K562 (cell line): Measurements from ENCODE around the gene EXOSC2. TPM values are rescaled to one million over a fixed set of nuclear protein-coding genes. Genes with fewer than 3 reads are reported as not detected.
A peak's percentile ranks its signal among the peaks of the same experiment; 100 is the strongest.

ENCODE experiments used
- CREB1 ChIP-seq, 2 experiments: sonication (generic) in 1 of 2; formaldehyde crosslinking in 1 of 2; IDR thresholded peaks; 2 replicates each; pipeline versions ENCODE4 v1.6.1 to v1.8.0; 2012 to 2022; ENCODE audit warnings: inconsistent platforms in 1 of 2, mild to moderate bottlenecking in 1 of 2, missing genetic modification reagents in 1 of 2, moderate library complexity in 1 of 2
- ELF4 ChIP-seq: fragments of 450-650 bp; formaldehyde crosslinking; IDR thresholded peaks from 2 replicates; pipeline ENCODE4 v1.4.0; 2022; ENCODE audit warnings: missing genetic modification characterization
- GABPA ChIP-seq: fragments of 200-800 bp; sonication (Bioruptor generic); conservative IDR thresholded peaks from 2 replicates; pipeline ENCODE4 v1.6.1; 2016; ENCODE audit warnings: low read depth, missing genetic modification characterization, missing compliant biosample characterization
- HDGF ChIP-seq: fragments of 450-650 bp; IDR thresholded peaks from 2 replicates; pipeline ENCODE4 v1.6.1; 2016
- SETDB1 ChIP-seq: IDR thresholded peaks from one replicate; pipeline ENCODE4 v1.6.1; 2012; ENCODE audit warnings: low read length, control low read depth, inconsistent platforms
- SUPT5H ChIP-seq: fragments of 450-650 bp; IDR thresholded peaks from 2 replicates; pipeline ENCODE4 v1.6.1; 2016
- TEAD1 ChIP-seq, 2 experiments: fragments of 450-650 bp in 1 of 2; sonication (generic) in 1 of 2; formaldehyde crosslinking; IDR thresholded peaks; 2 replicates each; pipeline versions ENCODE4 v1.4.0 to v1.8.0; 2020 to 2022; ENCODE audit warnings: mild to moderate bottlenecking in 2 of 2, missing genetic modification reagents in 1 of 2
- ZSCAN32 ChIP-seq: fragments of 450-650 bp; formaldehyde crosslinking; IDR thresholded peaks from 2 replicates; pipeline ENCODE4 v1.4.0; 2020; ENCODE audit warnings: mild to moderate bottlenecking, moderate library complexity
- polyA plus RNA-seq, 8 experiments: library from polyadenylated mRNA; depleted of rRNA in 4 of 8; stranded (reverse) in 5 of 8; unstranded in 3 of 8; fragments of >200 nt; fragmentation: Nextera tagmentation in 2 of 8; fragmentation: Illumina TruSeq in 1 of 8; extraction: Ambion mirVana in 2 of 8; extraction: Trizol in 1 of 8; gene quantifications; 2 replicates each; pipeline versions ENCODE4 v1.2.1 to v1.2.3, GENCODE V29; 2011 to 2014; ENCODE audit warnings: inconsistent platforms in 1 of 8, missing spikeins in 1 of 8
- total RNA-seq, 7 experiments: library from RNA; depleted of rRNA in 6 of 7; stranded (reverse); fragments of >200 nt in 6 of 7; fragmentation: Illumina TruSeq in 2 of 7; extraction: Trizol in 2 of 7; gene quantifications; 2 replicates each; pipeline versions ENCODE4 v1.2.1 to v1.2.3, GENCODE V29; 2011 to 2021; ENCODE audit warnings: low replicate concordance in 1 of 7
- TF ChIP-seq, protein P1 (sequence below): fragments of 200-800 bp; sonication (Bioruptor generic); IDR thresholded peaks from 2 replicates; pipeline ENCODE4 v1.6.1; 2016; ENCODE audit warnings: missing genetic modification characterization, missing compliant biosample characterization
- TF ChIP-seq, protein P2 (sequence below), 3 experiments: fragments of 200-800 bp in 1 of 3; sonication (Bioruptor generic) in 1 of 3; sonication (generic) in 1 of 3; formaldehyde crosslinking in 1 of 3; IDR thresholded peaks; 2 replicates each; pipeline versions ENCODE4 v1.6.1 to v1.8.0; 2016 to 2022; ENCODE audit warnings: mild to moderate bottlenecking in 2 of 3, missing compliant biosample characterization in 2 of 3, missing genetic modification characterization in 2 of 3, missing genetic modification reagents in 1 of 3
- TF ChIP-seq, protein P3 (sequence below): fragments of 250-450 bp; sonication (Bioruptor Pico); IDR thresholded peaks from 2 replicates; pipeline ENCODE4 v1.8.0; 2021; ENCODE audit warnings: borderline replicate concordance, mild to moderate bottlenecking, moderate library complexity; ENCODE audit not compliant: poor library complexity, severe bottlenecking
- TF ChIP-seq, protein P4 (sequence below): sonication (generic); formaldehyde crosslinking; IDR thresholded peaks from 2 replicates; pipeline ENCODE4 v1.8.1; 2023; ENCODE audit warnings: mild to moderate bottlenecking, missing genetic modification reagents
- TF ChIP-seq, protein P5 (sequence below): fragments of 450-650 bp; IDR thresholded peaks from 2 replicates; pipeline ENCODE4 v1.6.1; 2016; ENCODE audit warnings: antibody characterized with exemption
- TF ChIP-seq, protein P6 (sequence below): sonication (generic); formaldehyde crosslinking; IDR thresholded peaks from 2 replicates; pipeline ENCODE4 v1.8.0; 2022; ENCODE audit warnings: mild to moderate bottlenecking, missing genetic modification reagents

Gene EXOSC2
- total and polyA plus RNA-seq, 9 of the 15 experiments (the other 6 are each of a cell fraction or from before 2014, with no cell fraction given): 46.0 to 101 (median 77.6) TPM

DNA sequence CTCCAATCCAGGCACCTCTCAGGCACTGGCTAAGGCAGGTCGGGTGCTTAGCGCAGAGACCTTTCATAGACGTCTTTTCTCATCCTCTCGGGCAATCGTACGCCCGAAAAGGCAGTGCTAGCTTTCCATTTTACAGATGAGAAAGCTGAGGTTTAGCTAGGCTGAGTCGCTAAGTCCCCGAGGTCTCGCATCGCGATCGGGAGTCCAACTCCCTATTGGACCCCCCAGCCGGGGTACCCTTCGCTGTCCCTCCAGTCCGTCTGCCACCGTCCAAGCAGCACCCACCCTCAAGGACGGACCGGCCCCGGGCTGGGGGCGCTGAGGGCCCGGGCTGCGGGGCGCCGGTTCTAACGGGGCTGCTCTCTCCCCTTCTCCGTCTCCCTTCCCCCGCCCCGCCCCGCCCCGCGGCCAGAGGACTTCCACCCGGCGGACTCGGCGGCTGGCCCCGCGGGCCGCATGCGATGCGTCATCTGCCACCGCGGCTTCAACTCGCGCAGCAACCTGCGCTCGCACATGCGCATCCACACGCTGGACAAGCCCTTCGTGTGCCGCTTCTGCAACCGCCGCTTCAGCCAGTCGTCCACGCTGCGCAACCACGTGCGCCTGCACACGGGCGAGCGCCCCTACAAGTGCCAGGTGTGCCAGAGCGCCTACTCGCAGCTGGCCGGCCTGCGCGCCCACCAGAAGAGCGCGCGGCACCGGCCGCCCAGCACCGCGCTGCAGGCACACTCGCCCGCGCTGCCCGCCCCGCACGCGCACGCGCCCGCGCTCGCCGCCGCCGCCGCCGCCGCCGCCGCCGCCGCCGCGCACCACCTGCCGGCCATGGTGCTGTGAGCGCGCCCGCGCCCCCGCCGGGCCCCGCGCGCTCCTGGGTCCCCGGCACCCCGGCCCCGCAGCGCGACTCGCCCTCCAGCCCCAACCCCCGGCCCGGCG is 12.5 kb upstream of the EXOSC2 start (continued):
- TF ChIP-seq, protein P1, sequence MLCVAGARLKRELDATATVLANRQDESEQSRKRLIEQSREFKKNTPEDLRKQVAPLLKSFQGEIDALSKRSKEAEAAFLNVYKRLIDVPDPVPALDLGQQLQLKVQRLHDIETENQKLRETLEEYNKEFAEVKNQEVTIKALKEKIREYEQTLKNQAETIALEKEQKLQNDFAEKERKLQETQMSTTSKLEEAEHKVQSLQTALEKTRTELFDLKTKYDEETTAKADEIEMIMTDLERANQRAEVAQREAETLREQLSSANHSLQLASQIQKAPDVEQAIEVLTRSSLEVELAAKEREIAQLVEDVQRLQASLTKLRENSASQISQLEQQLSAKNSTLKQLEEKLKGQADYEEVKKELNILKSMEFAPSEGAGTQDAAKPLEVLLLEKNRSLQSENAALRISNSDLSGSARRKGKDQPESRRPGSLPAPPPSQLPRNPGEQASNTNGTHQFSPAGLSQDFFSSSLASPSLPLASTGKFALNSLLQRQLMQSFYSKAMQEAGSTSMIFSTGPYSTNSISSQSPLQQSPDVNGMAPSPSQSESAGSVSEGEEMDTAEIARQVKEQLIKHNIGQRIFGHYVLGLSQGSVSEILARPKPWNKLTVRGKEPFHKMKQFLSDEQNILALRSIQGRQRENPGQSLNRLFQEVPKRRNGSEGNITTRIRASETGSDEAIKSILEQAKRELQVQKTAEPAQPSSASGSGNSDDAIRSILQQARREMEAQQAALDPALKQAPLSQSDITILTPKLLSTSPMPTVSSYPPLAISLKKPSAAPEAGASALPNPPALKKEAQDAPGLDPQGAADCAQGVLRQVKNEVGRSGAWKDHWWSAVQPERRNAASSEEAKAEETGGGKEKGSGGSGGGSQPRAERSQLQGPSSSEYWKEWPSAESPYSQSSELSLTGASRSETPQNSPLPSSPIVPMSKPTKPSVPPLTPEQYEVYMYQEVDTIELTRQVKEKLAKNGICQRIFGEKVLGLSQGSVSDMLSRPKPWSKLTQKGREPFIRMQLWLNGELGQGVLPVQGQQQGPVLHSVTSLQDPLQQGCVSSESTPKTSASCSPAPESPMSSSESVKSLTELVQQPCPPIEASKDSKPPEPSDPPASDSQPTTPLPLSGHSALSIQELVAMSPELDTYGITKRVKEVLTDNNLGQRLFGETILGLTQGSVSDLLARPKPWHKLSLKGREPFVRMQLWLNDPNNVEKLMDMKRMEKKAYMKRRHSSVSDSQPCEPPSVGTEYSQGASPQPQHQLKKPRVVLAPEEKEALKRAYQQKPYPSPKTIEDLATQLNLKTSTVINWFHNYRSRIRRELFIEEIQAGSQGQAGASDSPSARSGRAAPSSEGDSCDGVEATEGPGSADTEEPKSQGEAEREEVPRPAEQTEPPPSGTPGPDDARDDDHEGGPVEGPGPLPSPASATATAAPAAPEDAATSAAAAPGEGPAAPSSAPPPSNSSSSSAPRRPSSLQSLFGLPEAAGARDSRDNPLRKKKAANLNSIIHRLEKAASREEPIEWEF (CRISPR knock-in tag): no peak
- no peak for TF ChIP-seq ELF4 (CRISPR knock-in tag)
- TF ChIP-seq TEAD1 (CRISPR knock-in tag; IDR thresholded peaks at IDR 0.05): peak in 1 of 2 experiments; percentile 85; a peak in 2 of 4 replicates
- TF ChIP-seq, protein P2, sequence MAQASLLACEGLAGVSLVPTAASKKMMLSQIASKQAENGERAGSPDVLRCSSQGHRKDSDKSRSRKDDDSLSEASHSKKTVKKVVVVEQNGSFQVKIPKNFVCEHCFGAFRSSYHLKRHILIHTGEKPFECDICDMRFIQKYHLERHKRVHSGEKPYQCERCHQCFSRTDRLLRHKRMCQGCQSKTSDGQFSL (CRISPR knock-in tag; IDR thresholded peaks at IDR 0.05): no peak
- TF ChIP-seq, protein P2 (tag; IDR thresholded peaks at IDR 0.05): no peak
- TF ChIP-seq, protein P3, sequence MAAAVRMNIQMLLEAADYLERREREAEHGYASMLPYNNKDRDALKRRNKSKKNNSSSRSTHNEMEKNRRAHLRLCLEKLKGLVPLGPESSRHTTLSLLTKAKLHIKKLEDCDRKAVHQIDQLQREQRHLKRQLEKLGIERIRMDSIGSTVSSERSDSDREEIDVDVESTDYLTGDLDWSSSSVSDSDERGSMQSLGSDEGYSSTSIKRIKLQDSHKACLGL (CRISPR knock-in tag): no peak
- TF ChIP-seq, protein P4, sequence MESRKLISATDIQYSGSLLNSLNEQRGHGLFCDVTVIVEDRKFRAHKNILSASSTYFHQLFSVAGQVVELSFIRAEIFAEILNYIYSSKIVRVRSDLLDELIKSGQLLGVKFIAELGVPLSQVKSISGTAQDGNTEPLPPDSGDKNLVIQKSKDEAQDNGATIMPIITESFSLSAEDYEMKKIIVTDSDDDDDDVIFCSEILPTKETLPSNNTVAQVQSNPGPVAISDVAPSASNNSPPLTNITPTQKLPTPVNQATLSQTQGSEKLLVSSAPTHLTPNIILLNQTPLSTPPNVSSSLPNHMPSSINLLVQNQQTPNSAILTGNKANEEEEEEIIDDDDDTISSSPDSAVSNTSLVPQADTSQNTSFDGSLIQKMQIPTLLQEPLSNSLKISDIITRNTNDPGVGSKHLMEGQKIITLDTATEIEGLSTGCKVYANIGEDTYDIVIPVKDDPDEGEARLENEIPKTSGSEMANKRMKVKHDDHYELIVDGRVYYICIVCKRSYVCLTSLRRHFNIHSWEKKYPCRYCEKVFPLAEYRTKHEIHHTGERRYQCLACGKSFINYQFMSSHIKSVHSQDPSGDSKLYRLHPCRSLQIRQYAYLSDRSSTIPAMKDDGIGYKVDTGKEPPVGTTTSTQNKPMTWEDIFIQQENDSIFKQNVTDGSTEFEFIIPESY (CRISPR knock-in tag): peak; percentile 84
- TF ChIP-seq HDGF: no peak
- TF ChIP-seq CREB1 (IDR thresholded peaks at IDR 0.05): peak; percentile 67; the same call in 1 of the 2 replicates
- TF ChIP-seq CREB1 (CRISPR knock-in tag; IDR thresholded peaks at IDR 0.05): peak; percentile 81
- TF ChIP-seq SUPT5H: peak; percentile 39
- TF ChIP-seq, protein P5, sequence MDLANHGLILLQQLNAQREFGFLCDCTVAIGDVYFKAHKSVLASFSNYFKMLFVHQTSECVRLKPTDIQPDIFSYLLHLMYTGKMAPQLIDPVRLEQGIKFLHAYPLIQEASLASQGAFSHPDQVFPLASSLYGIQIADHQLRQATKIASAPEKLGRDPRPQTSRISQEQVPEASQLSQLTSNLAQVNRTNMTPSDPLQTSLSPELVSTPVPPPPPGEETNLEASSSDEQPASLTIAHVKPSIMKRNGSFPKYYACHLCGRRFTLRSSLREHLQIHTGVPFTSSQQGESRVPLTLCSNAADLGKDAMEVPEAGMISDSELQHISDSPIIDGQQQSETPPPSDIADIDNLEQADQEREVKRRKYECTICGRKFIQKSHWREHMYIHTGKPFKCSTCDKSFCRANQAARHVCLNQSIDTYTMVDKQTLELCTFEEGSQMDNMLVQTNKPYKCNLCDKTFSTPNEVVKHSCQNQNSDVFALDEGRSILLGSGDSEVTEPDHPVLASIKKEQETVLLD: peak; percentile 91; the same call in 1 of the 2 replicates
- TF ChIP-seq, protein P6, sequence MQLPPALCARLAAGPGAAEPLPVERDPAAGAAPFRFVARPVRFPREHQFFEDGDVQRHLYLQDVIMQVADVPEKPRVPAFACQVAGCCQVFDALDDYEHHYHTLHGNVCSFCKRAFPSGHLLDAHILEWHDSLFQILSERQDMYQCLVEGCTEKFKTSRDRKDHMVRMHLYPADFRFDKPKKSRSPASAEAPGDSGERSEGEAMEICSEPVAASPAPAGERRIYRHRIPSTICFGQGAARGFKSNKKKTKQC: peak; percentile 94
- TF ChIP-seq SETDB1: no peak
- no peak for TF ChIP-seq ZSCAN32 (CRISPR knock-in tag)
- TF ChIP-seq GABPA (tag): no peak
